ENCODE data around the gene HLA-F.

HLA-F gene

GRCh38 chr6:29694637-29695036 is 28.6 kb upstream of the HLA-F start:
- Histone ChIP-seq H3K9me3 (ENCODE audit: control insufficient read depth, low read length) (no peaks in the 10 kb centered on the region), H3K4me3 (ENCODE audit: insufficient read depth, low read depth, low read length) (no peak overlapping the region), H3K27ac (ENCODE audit: insufficient read depth, low read depth, low read length, poor library complexity, severe bottlenecking) (no peak overlapping the region), H3K27me3 (ENCODE audit: control insufficient read depth, insufficient read depth, low read length, poor library complexity, severe bottlenecking) (no peaks in the 10 kb centered on the region), H3K4me1 (ENCODE audit: control insufficient read depth, insufficient read depth, low read length) (no peaks in the 10 kb centered on the region), H3K36me3 (ENCODE audit: control insufficient read depth, insufficient read depth, low read length) (no peaks in the 10 kb centered on the region)
- 80 to 94% methylated on average over 3 of the region's 3 CpGs for WGBS, 2 experiments

- no peaks in the 10 kb centered on the region for H3K9me3 ChIP-seq (ENCODE audit: control insufficient read depth, low read length)
- no peak overlapping the region for H3K27ac ChIP-seq (ENCODE audit: insufficient read depth, low read depth, low read length, poor library complexity, severe bottlenecking)
- H3K27me3 ChIP-seq (ENCODE audit: control insufficient read depth, insufficient read depth, low read length, poor library complexity, severe bottlenecking), result no peaks in the 10 kb centered on the region
- H3K4me1 ChIP-seq (ENCODE audit: control insufficient read depth, insufficient read depth, low read length), result no peaks in the 10 kb centered on the region
- H3K36me3 ChIP-seq (ENCODE audit: control insufficient read depth, insufficient read depth, low read length), result no peaks in the 10 kb centered on the region
- WGBS, 2 experiments, result 71 to 74% methylated on average over 10 of the region's 10 CpGs
- H3K4me3 ChIP-seq (ENCODE audit: insufficient read depth, low read depth, low read length), result no peak overlapping the region
These were observed 26.8 kb upstream of the HLA-F start for GRCh38 chr6:29696147-29697125.

DNA sequence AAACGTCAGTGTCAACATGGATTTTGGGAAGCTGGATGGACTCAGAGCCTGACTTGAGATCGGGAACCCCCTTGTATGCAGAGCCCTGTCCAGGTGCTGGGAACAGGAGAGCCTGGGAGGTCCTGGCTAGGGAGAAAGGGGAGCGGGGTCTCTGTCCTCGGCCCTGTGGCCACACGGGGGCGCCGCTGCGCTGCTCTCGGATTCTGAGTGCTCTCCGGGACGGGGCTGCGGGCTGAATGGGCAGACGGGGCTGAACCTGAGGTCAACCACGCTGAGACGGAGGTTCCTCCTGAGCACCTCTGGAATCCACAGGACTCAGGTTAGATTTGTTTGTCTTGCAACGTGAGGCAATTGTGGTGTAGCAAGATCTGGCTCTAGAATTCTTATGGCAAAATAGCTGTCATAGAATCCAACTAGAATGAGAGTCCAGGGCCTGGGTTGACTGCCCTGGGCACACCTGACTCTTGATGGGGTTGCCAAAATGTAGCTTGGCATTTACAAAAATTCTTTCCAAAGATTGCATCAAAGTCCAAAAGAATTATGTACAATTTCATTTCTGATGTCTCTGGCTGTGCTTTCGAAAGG is 20.6 kb upstream of the HLA-F start:
- Histone ChIP-seq H3K4me1 (ENCODE audit: control insufficient read depth, insufficient read depth, low read length) (no peaks in the 10 kb centered on the region), H3K4me3 (ENCODE audit: insufficient read depth, low read depth, low read length) (no peak overlapping the region), H3K27me3 (ENCODE audit: control insufficient read depth, insufficient read depth, low read length, poor library complexity, severe bottlenecking) (peaks cover 21% of the 10 kb centered on the region), H3K27ac (ENCODE audit: insufficient read depth, low read depth, low read length, poor library complexity, severe bottlenecking) (no peak overlapping the region), H3K9me3 (ENCODE audit: control insufficient read depth, low read length) (no peaks in the 10 kb centered on the region), H3K36me3 (ENCODE audit: control insufficient read depth, insufficient read depth, low read length) (no peaks in the 10 kb centered on the region)
- WGBS, 2 experiments, result 11 to 12% methylated on average over 17 of the region's 17 CpGs

GRCh38 chr6:29705389-29706231 is 17.6 kb upstream of the HLA-F start:
- Histone ChIP-seq H3K27ac (ENCODE audit: insufficient read depth, low read depth, low read length, poor library complexity, severe bottlenecking) (no peak overlapping the region), H3K27me3 (ENCODE audit: control insufficient read depth, insufficient read depth, low read length, poor library complexity, severe bottlenecking) (peaks cover 21% of the 10 kb centered on the region), H3K36me3 (ENCODE audit: control insufficient read depth, insufficient read depth, low read length) (no peaks in the 10 kb centered on the region), H3K9me3 (ENCODE audit: control insufficient read depth, low read length) (no peaks in the 10 kb centered on the region), H3K4me1 (ENCODE audit: control insufficient read depth, insufficient read depth, low read length) (no peaks in the 10 kb centered on the region), H3K4me3 (ENCODE audit: insufficient read depth, low read depth, low read length) (no peak overlapping the region)
- 51 to 53% methylated on average over 8 to 10 of the region's 10 CpGs for WGBS, 2 experiments

DNA sequence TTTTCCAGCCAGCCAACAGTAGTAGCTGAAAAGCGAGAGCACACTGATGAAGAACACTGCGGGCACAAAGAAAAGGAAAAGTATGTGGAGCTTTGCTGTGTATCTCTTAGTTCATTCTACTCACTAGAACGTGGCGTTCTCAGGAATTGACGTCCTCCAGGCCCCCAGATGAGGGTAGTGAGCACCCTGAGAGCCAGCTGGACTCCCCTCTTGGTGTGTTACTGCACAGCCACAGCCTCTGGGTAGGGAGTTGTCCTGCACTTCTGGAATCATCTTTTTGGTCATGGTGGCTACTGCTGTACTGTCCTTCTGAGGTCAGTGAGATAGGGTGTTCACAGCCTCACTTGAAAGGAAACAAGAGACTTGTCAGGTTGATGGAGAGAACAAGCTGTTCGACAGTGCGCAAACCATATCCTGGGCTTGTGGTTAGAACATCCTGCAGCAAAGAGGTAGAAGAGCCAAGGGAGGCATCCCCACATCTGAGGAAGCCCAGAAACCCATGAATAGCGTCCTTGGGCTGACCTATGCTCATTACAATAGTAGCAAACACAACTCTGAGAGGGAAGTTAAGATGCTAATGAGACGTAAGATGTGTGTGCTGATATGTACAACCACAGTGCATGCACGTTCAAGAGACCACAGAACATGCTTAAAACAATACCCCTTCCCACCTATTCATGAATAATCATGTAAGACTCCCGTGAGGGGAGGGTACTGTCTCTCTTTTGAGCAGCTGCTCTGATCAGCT is 14.6 kb upstream of the HLA-F start:
- H3K4me3 ChIP-seq (ENCODE audit: insufficient read depth, low read depth, low read length), result no peak overlapping the region
- no peak overlapping the region for H3K27ac ChIP-seq (ENCODE audit: insufficient read depth, low read depth, low read length, poor library complexity, severe bottlenecking)
- 85 to 89% methylated on average over 10 of the region's 11 CpGs for WGBS, 2 experiments
- H3K9me3 ChIP-seq (ENCODE audit: control insufficient read depth, low read length), result no peaks in the 10 kb centered on the region
- no peaks in the 10 kb centered on the region for H3K4me1 ChIP-seq (ENCODE audit: control insufficient read depth, insufficient read depth, low read length)
- no peaks in the 10 kb centered on the region for H3K36me3 ChIP-seq (ENCODE audit: control insufficient read depth, insufficient read depth, low read length)
- peaks cover 12% of the 10 kb centered on the region for H3K27me3 ChIP-seq (ENCODE audit: control insufficient read depth, insufficient read depth, low read length, poor library complexity, severe bottlenecking)

GRCh38 chr6:29709188-29709587 is 14.0 kb upstream of the HLA-F start:
- Histone ChIP-seq H3K27me3 (ENCODE audit: control insufficient read depth, insufficient read depth, low read length, poor library complexity, severe bottlenecking) (peaks cover 6% of the 10 kb centered on the region), H3K4me3 (ENCODE audit: insufficient read depth, low read depth, low read length) (no peak overlapping the region), H3K36me3 (ENCODE audit: control insufficient read depth, insufficient read depth, low read length) (no peaks in the 10 kb centered on the region), H3K9me3 (ENCODE audit: control insufficient read depth, low read length) (no peaks in the 10 kb centered on the region), H3K27ac (ENCODE audit: insufficient read depth, low read depth, low read length, poor library complexity, severe bottlenecking) (no peak overlapping the region), H3K4me1 (ENCODE audit: control insufficient read depth, insufficient read depth, low read length) (no peaks in the 10 kb centered on the region)
- 80 to 82% methylated on average over 4 of the region's 4 CpGs for WGBS, 2 experiments

DNA sequence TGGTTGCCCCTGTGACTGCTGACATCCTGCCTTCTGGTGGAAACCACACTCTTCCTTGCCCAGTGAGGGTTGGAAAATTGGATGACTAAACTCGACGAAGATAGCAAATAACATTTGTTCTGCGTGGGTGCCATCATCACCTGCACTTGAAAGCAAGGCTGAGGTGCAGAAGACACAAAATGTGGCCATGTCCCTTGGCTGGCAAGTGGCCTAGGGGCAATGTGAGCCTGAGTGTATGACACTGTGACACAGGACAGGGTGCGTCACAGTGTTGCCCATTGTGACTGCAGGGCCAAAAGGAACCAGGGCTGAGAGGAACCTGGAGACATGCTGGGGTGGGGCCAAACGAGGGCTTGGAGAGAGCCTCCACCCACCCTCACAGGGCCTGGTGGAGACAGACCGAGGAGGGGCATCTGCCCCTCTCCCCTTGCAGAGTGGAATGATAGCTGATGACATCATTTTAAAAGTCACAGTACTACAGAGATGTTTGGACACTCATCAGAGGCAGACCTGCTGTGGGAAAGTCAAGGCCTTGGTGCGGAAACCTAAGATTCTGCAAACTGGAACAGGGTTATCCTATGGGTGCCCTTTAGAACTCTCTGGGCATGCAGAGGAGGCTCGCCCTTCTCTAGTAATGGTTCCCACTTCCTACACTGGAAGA is 12.8 kb upstream of the HLA-F start:
- Histone ChIP-seq H3K27me3 (ENCODE audit: control insufficient read depth, insufficient read depth, low read length, poor library complexity, severe bottlenecking) (peaks cover 3% of the 10 kb centered on the region), H3K4me3 (ENCODE audit: insufficient read depth, low read depth, low read length) (no peak overlapping the region)
- WGBS, 2 experiments, result 90 to 93% methylated on average over 8 of the region's 8 CpGs

GRCh38 chr6:29720863-29721262 is 2.4 kb upstream of the HLA-F start:
- H3K4me1 ChIP-seq (ENCODE audit: control insufficient read depth, insufficient read depth, low read length), result no peaks in the 10 kb centered on the region

More for the DNA sequence above, 12.8 kb upstream of the HLA-F start:
- no peaks in the 10 kb centered on the region for H3K36me3 ChIP-seq (ENCODE audit: control insufficient read depth, insufficient read depth, low read length)
- H3K4me1 ChIP-seq (ENCODE audit: control insufficient read depth, insufficient read depth, low read length), result no peaks in the 10 kb centered on the region
- no peaks in the 10 kb centered on the region for H3K9me3 ChIP-seq (ENCODE audit: control insufficient read depth, low read length)
- no peak overlapping the region for H3K27ac ChIP-seq (ENCODE audit: insufficient read depth, low read depth, low read length, poor library complexity, severe bottlenecking)

More at GRCh38 chr6:29720863-29721262, 2.4 kb upstream of the HLA-F start:
- Histone ChIP-seq H3K36me3 (ENCODE audit: control insufficient read depth, insufficient read depth, low read length) (no peaks in the 10 kb centered on the region), H3K27me3 (ENCODE audit: control insufficient read depth, insufficient read depth, low read length, poor library complexity, severe bottlenecking) (peaks cover 37% of the 10 kb centered on the region), H3K27ac (ENCODE audit: insufficient read depth, low read depth, low read length, poor library complexity, severe bottlenecking) (no peak overlapping the region), H3K4me3 (ENCODE audit: insufficient read depth, low read depth, low read length) (no peak overlapping the region), H3K9me3 (ENCODE audit: control insufficient read depth, low read length) (no peaks in the 10 kb centered on the region)
- 29 to 36% methylated on average over 1 to 2 of the region's 2 CpGs for WGBS, 2 experiments

Data from ectodermal cell (in vitro differentiated cells).